Activated T-cell treated with anti-CD3 and anti-CD28 coated beads for 1 hour (primary cell): Measurements from ENCODE around the gene SLC13A2.

Experiments
- DNase-seq: peaks from one replicate; pipeline ENCODE4 v3.0.0-alpha.2; 2020; ENCODE audit warnings: low read depth

The SLC13A2 gene

DNA sequence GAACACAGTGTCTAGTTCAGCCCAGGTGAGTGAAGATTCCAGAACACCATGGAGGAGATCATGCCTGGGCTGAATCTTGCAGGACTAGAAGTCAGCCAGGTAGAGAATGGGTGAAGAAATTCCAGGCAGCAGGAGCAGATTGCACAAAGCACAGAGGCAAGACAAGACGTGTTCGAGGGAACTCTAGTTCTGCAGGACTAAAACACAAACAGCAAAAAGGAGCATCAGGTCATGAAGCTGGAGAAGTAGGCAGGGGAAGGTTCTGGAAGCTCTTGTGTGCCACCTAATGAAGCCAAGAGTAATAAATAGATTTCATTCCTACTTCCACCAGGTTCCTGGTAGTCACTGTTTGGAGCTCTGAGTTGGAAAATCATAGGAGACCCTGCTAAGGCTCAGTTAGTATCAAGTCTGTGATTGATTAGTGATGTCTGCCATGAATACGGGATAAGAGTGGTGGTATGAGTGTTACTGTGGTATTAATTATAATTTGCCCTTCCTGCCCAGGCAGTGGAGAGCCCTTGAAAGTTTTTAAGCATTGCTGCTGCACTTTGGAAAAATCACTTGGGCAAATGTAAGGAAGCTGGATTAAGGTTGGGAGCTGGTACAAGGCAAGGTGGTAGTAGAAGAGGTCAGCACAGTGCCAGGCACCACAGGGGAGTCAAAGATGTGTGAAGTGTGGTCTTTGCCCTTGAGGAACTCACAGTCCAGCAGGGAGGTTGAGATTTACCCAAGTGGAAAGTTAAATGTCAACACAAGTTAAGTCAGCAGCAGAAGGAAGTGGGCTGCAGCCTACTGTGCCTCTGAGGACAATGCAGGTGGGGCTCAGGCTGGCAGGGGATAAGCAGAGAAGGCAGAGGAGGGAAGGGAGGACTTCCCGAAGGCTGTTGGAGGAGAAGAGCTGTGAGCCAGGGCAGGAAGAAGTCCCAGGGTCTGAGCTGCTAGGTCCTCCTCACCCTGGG is 19.2 kb downstream of the SLC13A2 start:
- no peak for DNase-seq

- no peak for DNase-seq
These were observed 20.0 kb downstream of the SLC13A2 start for GRCh38 chr17:28493460-28493859.

DNA sequence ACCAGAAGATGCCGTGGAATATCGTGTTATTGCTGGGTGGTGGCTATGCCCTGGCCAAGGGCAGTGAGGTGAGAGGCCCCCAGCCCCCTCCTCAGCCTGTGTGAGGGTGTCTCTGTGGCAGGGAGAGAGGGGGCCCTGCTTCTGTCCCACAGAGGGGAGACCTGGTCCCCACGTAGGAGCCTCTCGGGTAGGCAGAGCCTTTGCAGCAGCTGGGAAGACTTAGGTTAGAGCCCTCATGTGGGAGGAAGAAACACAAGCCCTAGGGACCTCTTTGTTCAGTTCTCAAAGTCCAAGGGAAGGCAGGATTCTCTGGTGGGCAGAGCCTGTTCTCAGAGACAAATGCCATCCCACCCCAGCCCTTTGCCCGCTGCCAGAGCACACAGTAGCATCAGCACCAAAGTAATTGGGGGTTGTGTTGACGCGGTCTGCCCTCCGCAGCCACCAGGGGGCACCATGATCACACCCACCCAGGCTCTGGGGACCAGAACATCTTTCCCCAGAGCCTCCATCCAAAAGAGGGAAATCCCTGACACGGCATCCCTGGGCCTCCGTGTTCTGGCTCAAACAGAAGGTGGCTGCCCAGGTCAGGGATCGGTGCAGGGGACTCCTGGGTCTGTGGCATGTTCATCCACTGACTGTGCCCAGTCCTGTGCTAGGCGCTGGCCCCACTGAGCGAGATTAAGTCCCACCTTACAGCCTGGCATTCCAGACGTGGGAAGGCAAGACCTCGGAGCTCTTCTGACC is 21.2 kb downstream of the SLC13A2 start:
- peak; percentile 78 for DNase-seq

DNA sequence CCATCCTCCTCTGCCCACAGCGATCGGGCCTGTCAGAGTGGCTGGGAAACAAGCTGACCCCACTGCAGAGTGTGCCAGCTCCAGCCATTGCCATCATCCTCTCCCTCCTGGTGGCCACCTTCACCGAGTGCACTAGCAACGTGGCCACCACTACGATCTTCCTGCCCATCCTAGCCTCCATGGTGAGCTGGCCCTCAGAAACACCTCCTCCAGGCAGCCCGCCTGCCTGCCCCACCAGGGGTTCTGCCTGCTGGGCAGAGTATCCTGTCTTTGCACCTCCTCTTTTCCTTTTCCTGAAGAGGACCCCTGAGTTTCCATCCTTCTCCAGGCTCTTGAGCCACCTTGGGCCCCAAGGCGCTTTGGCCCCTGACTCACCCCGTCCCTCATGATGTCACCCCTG is 22.2 kb downstream of the SLC13A2 start:
- DNase-seq, result no peak

GRCh38 chr17:28497931-28498330 is 24.5 kb downstream of the SLC13A2 start:
- no peak for DNase-seq

GRCh38 chr17:28498652-28499363 is 25.4 kb downstream of the SLC13A2 start:
- DNase-seq, result no peak

DNA sequence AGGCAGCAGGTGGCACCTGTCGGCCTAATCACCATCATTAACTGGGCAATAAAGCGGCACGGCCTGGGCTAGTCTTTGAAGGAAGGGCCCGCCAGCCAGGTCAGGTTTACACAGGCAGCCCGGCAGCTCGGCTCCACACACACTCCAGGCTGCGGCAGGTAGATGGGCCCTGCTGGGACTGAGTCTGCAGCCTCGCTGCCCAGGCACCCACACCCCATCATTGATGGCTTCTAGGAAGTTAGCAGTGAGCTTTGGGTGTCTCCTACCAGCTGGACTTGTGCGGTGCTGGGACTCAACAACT is 25.9 kb downstream of the SLC13A2 start:
- DNase-seq, result no peak

GRCh38 chr17:28499684-28500357 is 26.4 kb downstream of the SLC13A2 start:
- DNase-seq, result no peak

- no peak for DNase-seq
These were observed 27.4 kb downstream of the SLC13A2 start for GRCh38 chr17:28500712-28501379.

- DNase-seq, result no peak
These were observed 28.2 kb downstream of the SLC13A2 start for GRCh38 chr17:28501421-28502284.

- no peak for DNase-seq
These were observed 30.0 kb downstream of the SLC13A2 start for GRCh38 chr17:28503420-28503819.

- DNase-seq, result no peak
These were observed 32.7 kb downstream of the SLC13A2 start, which contains the start of gene FOXN1 for GRCh38 chr17:28505986-28506665. Gene FOXN1 (plus strand): TSS chr17:28506348. CDS start chr17:28523970, 17,622 bp downstream.

DNA sequence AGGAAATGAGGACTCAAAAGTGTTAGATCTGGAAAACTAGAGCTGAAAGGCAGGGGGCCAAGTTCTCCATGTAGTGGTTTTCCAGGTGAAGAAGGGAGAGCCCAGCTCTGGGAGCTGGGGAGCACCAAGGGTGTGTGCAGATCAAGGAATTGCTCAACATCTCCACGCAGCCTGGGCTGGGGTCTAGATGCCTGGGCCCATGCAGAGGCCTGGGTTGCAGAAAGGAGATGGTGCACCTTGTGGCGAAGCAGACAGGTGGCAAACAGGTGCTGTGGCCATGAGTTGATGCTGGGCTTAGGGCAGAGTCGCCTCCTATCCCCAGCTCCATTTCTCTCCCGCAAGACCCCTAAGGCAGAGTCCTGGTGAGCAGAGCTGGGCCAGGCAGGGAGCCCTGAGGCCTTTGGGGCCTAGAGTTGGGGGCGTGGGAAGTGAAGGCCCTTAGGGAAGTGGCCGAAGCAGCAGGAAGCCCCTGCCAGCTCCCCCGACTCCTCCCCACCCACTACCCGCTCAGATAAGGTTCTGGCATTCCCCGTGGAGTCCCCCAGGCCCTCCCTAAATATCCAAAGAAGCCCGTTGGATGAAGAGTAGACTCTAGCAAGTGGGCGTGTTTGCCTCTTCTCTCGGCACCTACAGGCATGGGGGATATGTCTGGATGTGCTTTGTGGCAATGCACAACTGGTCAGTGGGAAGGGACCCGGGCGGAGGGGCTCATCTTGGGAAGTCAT is 33.5 kb downstream of the SLC13A2 start:
- no peak for DNase-seq

DNA sequence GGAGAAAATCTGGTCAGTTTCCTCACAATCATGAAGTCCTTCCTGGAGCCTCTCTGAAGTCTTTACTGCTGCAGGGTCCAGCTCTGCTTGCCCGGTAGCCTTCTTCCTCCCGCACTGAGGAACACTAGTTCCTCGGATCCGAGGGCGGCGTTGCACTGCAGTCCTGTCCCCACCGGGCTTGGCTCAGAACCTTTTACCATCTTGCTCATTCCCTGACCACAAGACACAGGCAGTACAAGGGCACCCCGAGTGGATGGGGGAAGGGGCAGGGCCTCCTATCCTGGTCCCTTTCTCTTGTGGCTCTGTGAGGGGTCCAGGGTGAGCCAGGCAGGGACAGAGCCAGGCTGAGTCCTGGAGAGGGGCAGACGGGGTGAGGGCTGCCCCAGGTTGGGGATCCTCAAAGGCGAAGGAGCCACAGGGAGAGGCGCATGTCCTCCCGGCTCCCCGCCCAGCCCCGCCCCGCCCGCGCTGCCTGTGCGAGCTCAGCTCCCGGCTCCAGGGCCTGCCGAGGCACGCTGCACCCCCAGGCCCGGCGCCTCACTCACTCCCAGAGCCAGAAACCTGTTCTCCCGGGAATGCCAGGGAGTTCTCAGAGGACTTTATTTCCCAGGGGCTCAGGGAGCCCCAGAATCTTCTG is 34.2 kb downstream of the SLC13A2 start:
- no peak for DNase-seq

DNA sequence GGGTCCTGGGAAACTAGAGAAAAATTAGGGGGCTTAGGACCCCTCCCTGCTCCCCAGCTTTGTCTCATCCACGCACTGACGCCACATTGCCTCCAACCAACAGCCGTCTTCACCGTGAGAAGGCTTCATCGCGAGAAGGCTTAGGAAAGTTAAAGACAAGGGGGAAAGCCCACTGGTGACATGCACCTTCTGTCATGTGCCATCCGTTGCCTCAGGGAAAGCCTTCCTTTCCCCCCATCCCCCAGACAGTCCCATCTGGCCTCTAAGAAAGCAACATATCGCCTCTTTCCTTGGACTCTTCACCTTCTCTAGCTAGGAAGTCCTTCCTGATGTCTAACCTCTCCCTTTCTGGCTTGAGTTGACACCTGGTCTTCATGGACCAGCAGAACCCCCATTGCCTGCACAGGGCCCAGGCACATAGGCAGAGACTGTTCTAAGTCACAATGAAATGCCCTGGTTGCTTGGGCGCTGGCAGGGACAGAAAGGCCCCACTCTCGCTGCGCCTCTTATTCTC is 34.8 kb downstream of the SLC13A2 start:
- no peak for DNase-seq

GRCh38 chr17:28509789-28510188 is 36.3 kb downstream of the SLC13A2 start:
- DNase-seq, result no peak

GRCh38 chr17:28511858-28512461 is 38.5 kb downstream of the SLC13A2 start:
- no peak for DNase-seq

GRCh38 chr17:28513476-28513875 is 40.0 kb downstream of the SLC13A2 start:
- DNase-seq, result no peak
